Heart left ventricle (tissue), 13 donors: Measurements from ENCODE around the gene ATP5PF.

Experiments
- CTCF ChIP-seq, 12 donors: fragments of 200-600 bp; sonication (generic) in 4 of 12; IDR thresholded peaks; one replicate each; pipeline versions ENCODE4 v1.5.0 to v1.8.0; 2018 to 2022; ENCODE audit warnings: antibody characterized with exemption in 12 of 12, mild to moderate bottlenecking in 5 of 12
- POLR2A ChIP-seq, 2 donors: fragments of 450-650 bp; IDR thresholded peaks; one replicate each; pipeline ENCODE4 v1.6.1; 2017; ENCODE audit warnings: antibody characterized with exemption in 2 of 2, mild to moderate bottlenecking in 2 of 2, moderate library complexity in 2 of 2
- donor health status: ischemic (EF 13 %, LVEDD 7.1; RV severe dilation, severe dysfunction).
- donor health status: DM: no; HTN: yes; CAD: no.
- donor health status: DM: no; HTN: no; CAD: no.
- donor health status: ischemic (EF 25% LVEDD 6.9; RV normal size, moderate dysfunction).
- donor health status: ischemic (EF 25% LVEDD 5.7; RV mildly dilated, moderate dysfunction).
- donor health status: ischemic (EF 35%, LVEDD 5.7; RV mildly dilated, moderate dysfunction).
- donor health status: nonischemic (EF 11% LVEDD 7.7; RV severe dilation, severe dysfunction).
- donor health status: DM: yes; HTN: yes; CAD: no.
- donor health status: PGD.
- donor health status: ischemic (EF 29% LVEDD 5.4; RV normal size, mild dysfunction).
- donor health status: nonischemic (EF 23%, LVEDD 6.1; RV moderate dilation, normal function).

- TF ChIP-seq CTCF (IDR thresholded peaks at IDR 0.05) (no peak), POLR2A (IDR thresholded peaks at IDR 0.05) (no peak)
These were observed 648 bp downstream of the ATP5PF start for GRCh38 chr21:25733859-25734653.
